ENCODE data around the gene RAB27B. TPM values are rescaled to one million over a fixed set of nuclear protein-coding genes. Genes with fewer than 3 reads are reported as not detected.

RAB27B gene
- total and polyA plus RNA-seq, 7 donors, result 0.03 to 0.20 (median 0.06) TPM; not detected in 1

- H3K4me3 ChIP-seq, result no peak overlapping the region
- no peak for TF ChIP-seq CTCF (IDR thresholded peaks at IDR 0.05)
- no peaks in the 10 kb centered on the region for H3K9me3 ChIP-seq
- no peaks in the 10 kb centered on the region for H3K4me1 ChIP-seq
- no peak for DNase-seq
- WGBS, 3 donors, result 94 to 95% (median 95%) methylated on average over 9 of the region's 9 CpGs
- intact Hi-C loops (cut with DNase I), result no loop called here
- no peaks in the 10 kb centered on the region for H3K27me3 ChIP-seq (ENCODE audit: insufficient read depth in 3 of 3, low read length in 2 of 3)
- no peaks in the 10 kb centered on the region for H3K36me3 ChIP-seq (ENCODE audit: insufficient read depth in 1 of 2, low read depth in 1 of 2)
- no peak for ATAC-seq
- H3K27ac ChIP-seq, result no peak overlapping the region
Measured at GRCh38 chr18:54792079-54792478, 36.2 kb upstream of the RAB27B start.

GRCh38 chr18:54794823-54795222, 33.5 kb upstream of the RAB27B start:
- intact Hi-C loops (cut with DNase I), result no loop called here
- H3K4me1 ChIP-seq, result no peaks in the 10 kb centered on the region
- H3K27me3 ChIP-seq (ENCODE audit: insufficient read depth in 3 of 3, low read length in 2 of 3), result no peaks in the 10 kb centered on the region
- no peaks in the 10 kb centered on the region for H3K36me3 ChIP-seq (ENCODE audit: insufficient read depth in 1 of 2, low read depth in 1 of 2)
- no peak overlapping the region for H3K4me3 ChIP-seq
- no peak for DNase-seq
- TF ChIP-seq CTCF (IDR thresholded peaks at IDR 0.05), result no peak
- no peak for ATAC-seq
- WGBS, 3 donors, result 81 to 91% (median 88%) methylated on average over 1 of the region's 1 CpG
- H3K27ac ChIP-seq, result no peak overlapping the region
- no peaks in the 10 kb centered on the region for H3K9me3 ChIP-seq

- Histone ChIP-seq H3K4me1 (no peaks in the 10 kb centered on the region), H3K27me3 (ENCODE audit: insufficient read depth in 3 of 3, low read length in 2 of 3) (no peaks in the 10 kb centered on the region), H3K36me3 (ENCODE audit: insufficient read depth in 1 of 2, low read depth in 1 of 2) (no peaks in the 10 kb centered on the region), H3K9me3 (no peaks in the 10 kb centered on the region), H3K27ac (no peak overlapping the region), H3K4me3 (no peak overlapping the region)
- TF ChIP-seq CTCF (IDR thresholded peaks at IDR 0.05), result no peak
- 73 to 83% (median 77%) methylated on average over 3 of the region's 3 CpGs for WGBS, 3 donors
- DNase-seq (no peak), ATAC-seq (no peak)
- intact Hi-C loops (cut with DNase I), result no loop called here
Measured at GRCh38 chr18:54798186-54798585, 30.1 kb upstream of the RAB27B start.

GRCh38 chr18:54801374-54801773, 26.9 kb upstream of the RAB27B start:
- TF ChIP-seq CTCF (IDR thresholded peaks at IDR 0.05), result no peak
- DNase-seq (no peak), ATAC-seq (no peak)
- Histone ChIP-seq H3K4me3 (no peak overlapping the region), H3K27ac (no peak overlapping the region), H3K4me1 (no peaks in the 10 kb centered on the region), H3K27me3 (ENCODE audit: insufficient read depth in 3 of 3, low read length in 2 of 3) (no peaks in the 10 kb centered on the region), H3K36me3 (ENCODE audit: insufficient read depth in 1 of 2, low read depth in 1 of 2) (no peaks in the 10 kb centered on the region), H3K9me3 (no peaks in the 10 kb centered on the region)
- intact Hi-C loops (cut with DNase I), result no loop called here
- 30 to 40% (median 32%) methylated on average over 1 of the region's 1 CpG for WGBS, 3 donors

GRCh38 chr18:54802178-54802577, 26.1 kb upstream of the RAB27B start:
- H3K36me3 ChIP-seq (ENCODE audit: insufficient read depth in 1 of 2, low read depth in 1 of 2), result no peaks in the 10 kb centered on the region
- no peak overlapping the region for H3K27ac ChIP-seq
- H3K9me3 ChIP-seq, result no peaks in the 10 kb centered on the region
- H3K4me1 ChIP-seq, result no peaks in the 10 kb centered on the region
- TF ChIP-seq CTCF (IDR thresholded peaks at IDR 0.05), result no peak
- WGBS, 3 donors, result 30 to 51% (median 38%) methylated on average over 2 of the region's 2 CpGs
- H3K4me3 ChIP-seq, result no peak overlapping the region
- intact Hi-C loops (cut with DNase I), result no loop called here
- ATAC-seq (no peak), DNase-seq (no peak)
- H3K27me3 ChIP-seq (ENCODE audit: insufficient read depth in 3 of 3, low read length in 2 of 3), result no peaks in the 10 kb centered on the region
